HG03064 (cell line): ENCODE results near the gene MYO1H.
"Not testable (repeated sequence)": the region's sequence is repeated elsewhere in the genome, so short reads cannot be mapped to it uniquely, and the experiment has no call there.

Experiments
- ATAC-seq: cut with Tn5 transposase; IDR thresholded peaks from one replicate; pipeline ENCODE4 v1.9.1; 2021; ENCODE audit warnings: low read depth; ENCODE audit not compliant: unreplicated experiment

Gene MYO1H

GRCh38 chr12:109345428-109345827 is 2.3 kb upstream of the MYO1H start:
- ATAC-seq: no peak

GRCh38 chr12:109346920-109347319 is 780 bp upstream of the MYO1H start:
- ATAC-seq: no peak

GRCh38 chr12:109352184-109352583 is 4.5 kb downstream of the MYO1H start:
- no peak for ATAC-seq

GRCh38 chr12:109356577-109356976 is 8.9 kb downstream of the MYO1H start:
- no peak for ATAC-seq

DNA sequence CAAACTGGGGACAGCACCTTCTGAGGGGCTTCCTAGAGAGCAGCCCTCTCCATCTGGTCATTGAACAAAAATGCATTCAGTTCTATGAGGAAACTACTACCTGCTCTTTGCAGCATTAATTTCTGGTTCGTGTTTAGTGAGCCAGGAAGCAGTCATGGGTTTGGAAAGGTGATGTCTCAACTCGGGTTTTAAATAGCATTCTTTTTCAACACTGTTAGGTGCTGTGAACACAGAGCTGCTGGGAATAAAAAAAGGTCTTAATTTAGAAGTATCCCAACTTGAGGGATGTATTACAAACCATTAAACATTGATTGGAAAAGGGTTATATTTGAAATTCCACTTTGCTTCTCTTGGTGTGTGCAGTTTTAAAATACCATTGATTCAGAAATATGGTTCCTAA is 9.3 kb downstream of the MYO1H start:
- no peak for ATAC-seq

DNA sequence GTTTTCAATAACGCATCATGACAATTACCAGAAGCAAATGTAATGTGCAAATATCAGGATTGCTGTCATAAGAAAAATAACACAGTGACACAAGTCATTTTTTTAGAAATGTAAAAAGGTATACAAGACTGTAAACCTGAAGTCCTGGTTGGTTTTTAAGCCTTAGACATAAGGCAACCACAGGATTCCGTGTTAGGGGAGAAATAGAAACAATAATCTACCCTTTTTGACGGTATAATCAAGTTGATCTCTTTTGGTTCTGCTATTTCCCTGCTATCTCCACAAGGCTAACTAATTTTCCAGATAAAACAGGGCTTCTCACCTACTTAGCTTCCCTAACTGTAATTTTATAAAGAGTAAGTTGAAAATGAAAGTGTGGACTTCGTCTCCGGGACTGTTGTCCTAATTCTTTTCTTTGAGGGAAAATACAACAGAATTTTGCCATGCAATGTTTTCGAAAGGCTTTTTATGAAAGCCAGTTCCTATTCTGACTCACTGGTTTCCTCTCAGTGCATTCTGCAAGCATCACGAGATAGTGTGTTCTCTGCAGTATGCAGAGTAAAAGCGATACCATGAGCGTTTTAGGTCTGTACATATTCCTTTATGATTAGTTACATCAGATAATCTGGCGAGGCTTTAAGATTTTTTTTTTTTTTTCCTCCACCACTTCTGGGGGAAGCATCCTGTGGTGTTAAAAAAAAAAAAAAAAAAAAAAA is 10.6 kb downstream of the MYO1H start:
- ATAC-seq: no peak

- ATAC-seq: no peak
Observed at GRCh38 chr12:109359131-109359690, 11.5 kb downstream of the MYO1H start.

DNA sequence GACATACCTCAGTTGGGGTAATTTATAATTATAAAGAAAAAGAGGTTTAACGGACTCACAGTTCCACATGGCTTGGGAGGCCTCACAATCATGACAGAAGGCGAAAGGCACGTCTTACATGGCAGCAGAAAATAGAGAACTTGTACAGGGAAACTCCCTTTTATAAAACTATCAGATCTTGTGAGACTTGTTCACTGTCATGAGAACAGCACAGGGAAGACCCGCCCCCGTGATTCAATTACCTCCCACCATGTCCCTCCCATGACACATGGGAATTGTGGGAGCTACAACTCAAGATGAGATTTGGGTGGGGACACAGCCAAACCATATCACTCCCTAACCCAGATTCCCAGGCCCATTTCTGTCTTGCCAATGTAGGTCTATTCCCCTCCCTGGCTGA is 22.1 kb downstream of the MYO1H start:
- no peak for ATAC-seq

DNA sequence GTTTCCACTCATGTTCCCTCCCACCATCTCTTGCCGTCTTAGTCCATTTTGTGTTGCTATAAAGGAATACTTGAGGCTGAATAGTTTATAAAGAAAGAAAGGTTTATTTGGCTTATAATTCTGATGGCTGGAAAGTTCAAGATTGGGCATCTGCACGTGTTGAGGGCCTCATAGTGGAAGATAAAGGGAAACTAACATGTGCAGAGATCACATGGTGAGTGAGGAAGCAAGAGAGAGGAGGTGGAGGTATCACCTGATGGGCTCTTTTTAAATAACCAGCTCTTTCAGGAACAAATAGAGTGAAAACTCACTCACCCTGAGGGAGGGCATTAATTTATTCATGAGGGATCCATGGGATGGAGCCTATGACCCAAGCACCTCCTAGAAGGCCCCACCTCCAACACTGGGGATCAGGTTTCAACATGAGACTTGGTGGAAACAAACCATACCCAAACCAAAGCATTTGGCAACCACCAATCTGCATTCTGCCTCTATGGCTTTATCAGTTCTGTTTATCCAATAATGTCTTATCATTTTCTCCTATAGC is 29.5 kb downstream of the MYO1H start:
- ATAC-seq: no peak

GRCh38 chr12:109378569-109378968 is 30.9 kb downstream of the MYO1H start:
- ATAC-seq: no peak

GRCh38 chr12:109382031-109382430 is 34.3 kb downstream of the MYO1H start:
- ATAC-seq: no peak

DNA sequence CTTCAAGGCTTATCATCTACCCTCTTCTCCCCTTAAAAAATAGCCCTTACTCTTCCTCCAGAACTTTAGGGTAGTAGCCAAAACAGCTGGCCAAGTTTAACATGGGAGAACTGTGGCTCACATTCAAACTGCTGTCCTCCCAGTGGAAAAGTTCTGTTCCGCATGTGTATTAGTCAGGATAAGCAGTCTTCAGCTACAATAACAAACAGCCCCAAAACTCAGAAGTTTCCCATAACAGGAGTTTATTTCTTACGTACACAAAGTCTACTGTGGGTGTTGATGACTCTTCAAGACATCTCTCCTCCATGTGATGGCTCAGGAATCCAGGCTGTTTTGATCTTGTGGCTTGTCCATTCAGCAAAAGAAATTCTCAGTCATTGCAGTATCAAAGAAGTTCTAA is 35.5 kb downstream of the MYO1H start:
- no peak for ATAC-seq

DNA sequence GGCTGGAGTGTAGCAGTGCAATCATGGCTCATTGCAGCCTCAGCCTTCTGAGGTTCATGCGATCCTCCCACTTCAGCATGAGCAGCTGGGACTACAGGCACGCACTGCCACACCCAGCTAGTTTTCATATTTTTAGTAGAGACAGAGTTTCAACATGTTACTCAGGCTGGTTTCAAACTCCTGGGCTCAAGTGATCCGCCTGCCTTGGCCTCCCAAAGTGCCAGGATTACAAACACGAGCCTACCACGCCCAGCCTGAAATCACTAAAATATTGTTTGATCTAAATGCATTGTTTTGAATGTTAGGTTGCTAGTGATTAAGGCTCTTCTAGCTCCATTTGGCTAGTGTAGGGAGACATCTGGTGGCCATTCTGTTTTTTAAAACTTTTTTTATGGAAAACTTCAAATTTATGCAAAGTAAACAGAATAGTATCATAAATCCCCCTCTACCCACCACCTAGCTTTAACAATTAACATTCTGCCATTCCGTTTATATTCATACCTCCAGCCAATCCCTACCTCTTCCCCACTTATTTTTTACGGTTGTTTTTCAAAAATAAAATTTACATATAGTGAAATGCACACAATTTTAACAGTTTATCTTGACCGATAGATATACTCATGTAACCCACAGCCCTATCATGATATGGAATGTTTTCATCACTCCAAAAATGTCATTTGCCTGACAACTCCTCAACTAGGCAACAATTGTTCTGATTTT is 37.8 kb downstream of the MYO1H start:
- no peak for ATAC-seq

GRCh38 chr12:109386059-109386433 is 38.3 kb downstream of the MYO1H start:
- no peak for ATAC-seq

GRCh38 chr12:109387425-109388166 is 39.9 kb downstream of the MYO1H start:
- ATAC-seq: no peak

GRCh38 chr12:109388167-109388563 is 40.5 kb downstream of the MYO1H start:
- no peak for ATAC-seq

- ATAC-seq: no peak
Observed at GRCh38 chr12:109389146-109389545, 41.4 kb downstream of the MYO1H start.

DNA sequence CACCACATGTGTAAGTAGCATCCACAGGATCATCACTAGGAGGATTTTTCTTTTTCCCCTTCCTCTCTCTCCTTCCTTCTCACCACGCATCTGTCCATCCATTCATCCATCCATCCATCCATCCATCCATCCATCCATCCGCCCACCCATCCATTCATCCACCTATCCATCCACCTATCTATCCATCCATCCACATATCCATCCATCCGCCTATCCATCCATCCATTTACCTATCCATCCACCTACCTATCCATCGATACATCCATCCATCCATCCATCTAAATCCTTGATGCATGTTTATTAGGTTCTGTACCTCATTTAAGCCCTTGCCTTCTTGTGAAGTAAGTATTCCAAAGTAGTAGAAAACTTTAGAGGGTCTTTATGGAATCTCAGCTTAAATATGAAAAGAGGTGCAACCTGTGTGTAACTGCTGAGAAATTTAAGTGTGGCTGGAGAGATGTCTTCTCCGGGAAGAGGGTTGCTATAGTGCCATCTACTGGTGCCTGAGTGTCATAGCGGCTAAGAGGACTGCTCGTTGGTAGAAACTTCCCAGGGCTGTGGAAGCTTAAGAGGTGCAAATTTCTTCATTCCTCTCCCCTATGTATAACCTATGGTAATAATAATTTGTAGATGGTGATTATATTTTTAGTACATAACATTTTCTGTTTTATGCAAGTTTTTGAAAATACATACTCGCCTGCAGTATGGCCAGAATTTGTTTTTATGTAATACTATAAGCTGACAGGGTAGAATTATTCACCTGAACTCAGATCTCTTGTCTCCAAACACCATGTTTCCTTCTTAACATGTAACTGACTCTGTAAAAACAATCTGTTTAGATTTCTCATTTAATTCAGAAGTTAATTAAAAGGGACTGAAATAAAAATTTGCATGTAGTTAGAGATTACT is 46.0 kb downstream of the MYO1H start:
- ATAC-seq: no peak

DNA sequence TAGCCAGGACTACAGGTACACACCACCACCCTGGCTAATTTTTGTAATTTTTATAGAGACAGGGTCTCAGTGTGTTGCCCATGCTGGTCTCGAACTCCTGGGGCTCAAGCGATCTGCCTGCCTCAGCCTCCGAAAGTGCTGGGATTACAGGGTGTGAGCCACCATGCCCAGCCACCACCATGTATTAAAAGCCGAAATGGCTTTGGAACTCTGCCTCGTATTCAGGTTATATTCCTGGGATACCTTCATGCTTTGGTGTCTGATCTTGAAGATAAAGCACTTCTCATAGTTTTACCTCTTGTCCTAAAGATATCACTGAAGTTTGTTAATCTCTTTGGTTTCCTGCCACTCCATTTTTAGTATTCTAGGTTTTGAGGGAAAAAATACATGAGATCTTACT is 47.2 kb downstream of the MYO1H start:
- ATAC-seq: no peak

- not testable (repeated sequence) for ATAC-seq
Observed at GRCh38 chr12:109404841-109405240, 57.1 kb downstream of the MYO1H start.
